ENCODE results near the gene SLIT3.

- TF ChIP-seq GATA2 (IDR thresholded peaks at IDR 0.05; ENCODE audit: low read depth, low read length) (no peak), GATA3 (IDR thresholded peaks at IDR 0.05; ENCODE audit: low read depth, low read length) (no peak)
Measured at GRCh38 chr5:169197343-169197742, 103.6 kb downstream of the SLIT3 start.

Data from SH-SY5Y (cell line).